Panc1 (cell line): Measurements from ENCODE around the gene CYP2F1. TPM values are rescaled to one million over a fixed set of nuclear protein-coding genes. Genes with fewer than 3 reads are reported as not detected.

ENCODE experiments used
- ATAC-seq: fragments of 200-7000 bp; cut with Tn5 transposase; 2 replicates; pipeline ENCODE4 v1.9.1; 2020; ENCODE audit warnings: mild to moderate bottlenecking, moderate library complexity
- BruUV-seq: library from RNA; stranded (reverse); fragments of 400-500 nt; replicated peaks from 2 replicates; lab custom pipeline; 2021; lab: Mats Ljungman, UMichigan
- CTCF ChIA-PET: fragments of 300-600 bp; sonication (Branson Sonifier 250); formaldehyde crosslinking; loops from one replicate; lab custom pipeline; 2022; ENCODE audit warnings: antibody characterized with exemption; lab: Charles Lee
- POLR2A ChIA-PET: fragments of 300-600 bp; sonication (Branson Sonifier 250); formaldehyde crosslinking; loops from one replicate; lab custom pipeline; 2022; ENCODE audit warnings: antibody characterized with exemption; lab: Charles Lee
- DNase-seq: peaks from one replicate; pipeline ENCODE4 v3.0.0-alpha.2; 2010; ENCODE audit warnings: low read depth, low spot score
- H3K27ac ChIP-seq: 2 replicates; pipeline ENCODE4 v1.5.1; 2011; ENCODE audit warnings: mild to moderate bottlenecking, low read length, inconsistent platforms
- H3K27me3 ChIP-seq: fragments of 200-500 bp; sonication (Bioruptor generic); 2 replicates; pipeline ENCODE4 v1.6.0; 2014; ENCODE audit warnings: low read length, inconsistent platforms; ENCODE audit not compliant: control insufficient read depth, insufficient read depth
- H3K36me3 ChIP-seq: fragments of 200-500 bp; sonication (Bioruptor generic); 2 replicates; pipeline ENCODE4 v1.5.1; 2014; ENCODE audit warnings: inconsistent platforms, mild to moderate bottlenecking, low read length, moderate library complexity; ENCODE audit not compliant: control insufficient read depth, insufficient read depth
- H3K4me1 ChIP-seq: 2 replicates; pipeline ENCODE4 v1.5.1; 2011; ENCODE audit warnings: inconsistent platforms, mild to moderate bottlenecking, low read length, moderate library complexity; ENCODE audit not compliant: control insufficient read depth, insufficient read depth
- H3K4me3 ChIP-seq, 2 experiments: 2 replicates each; pipeline ENCODE4 v1.5.1; 2011 to 2012; ENCODE audit warnings: low read depth in 2 of 2, low read length in 2 of 2, mild to moderate bottlenecking in 2 of 2, inconsistent platforms in 1 of 2, moderate library complexity in 1 of 2
- H3K9me3 ChIP-seq: fragments of 200-500 bp; sonication (Bioruptor generic); 2 replicates; pipeline ENCODE4 v1.5.1; 2014; ENCODE audit warnings: low read depth, mild to moderate bottlenecking, inconsistent platforms, low read length, moderate library complexity; ENCODE audit not compliant: control insufficient read depth, insufficient read depth
- SIN3A ChIP-seq: IDR thresholded peaks from 2 replicates; pipeline ENCODE4 v1.6.1; 2012; ENCODE audit warnings: low read depth, mild to moderate bottlenecking, low read length, moderate library complexity, borderline replicate concordance; ENCODE audit not compliant: insufficient read depth
- TCF7L2 ChIP-seq: IDR thresholded peaks from 2 replicates; pipeline ENCODE4 v1.6.1; 2011; ENCODE audit warnings: mild to moderate bottlenecking, low read depth, low read length, inconsistent platforms
- in situ Hi-C: cut with HindIII; loops from 2 replicates; pipeline ENCODE4 v1.10.0; 2016; ENCODE audit warnings: low sequenced_read_pairs, low pct_unique_long_range_greater_than_20kb
- intact Hi-C: fragments of 100-400 bp; cut with micrococcal nuclease; formaldehyde crosslinking; loops from one replicate; pipeline ENCODE4 v1.10.0; 2022; ENCODE audit not compliant: unreplicated experiment
- total RNA-seq: library from RNA; stranded (reverse); gene quantifications from one replicate; pipeline ENCODE4 v1.2.1, GENCODE V29; 2021; ENCODE audit not compliant: unreplicated experiment

CYP2F1 gene
- total RNA-seq, 1 experiment from 2014 or later, result not detected

DNA sequence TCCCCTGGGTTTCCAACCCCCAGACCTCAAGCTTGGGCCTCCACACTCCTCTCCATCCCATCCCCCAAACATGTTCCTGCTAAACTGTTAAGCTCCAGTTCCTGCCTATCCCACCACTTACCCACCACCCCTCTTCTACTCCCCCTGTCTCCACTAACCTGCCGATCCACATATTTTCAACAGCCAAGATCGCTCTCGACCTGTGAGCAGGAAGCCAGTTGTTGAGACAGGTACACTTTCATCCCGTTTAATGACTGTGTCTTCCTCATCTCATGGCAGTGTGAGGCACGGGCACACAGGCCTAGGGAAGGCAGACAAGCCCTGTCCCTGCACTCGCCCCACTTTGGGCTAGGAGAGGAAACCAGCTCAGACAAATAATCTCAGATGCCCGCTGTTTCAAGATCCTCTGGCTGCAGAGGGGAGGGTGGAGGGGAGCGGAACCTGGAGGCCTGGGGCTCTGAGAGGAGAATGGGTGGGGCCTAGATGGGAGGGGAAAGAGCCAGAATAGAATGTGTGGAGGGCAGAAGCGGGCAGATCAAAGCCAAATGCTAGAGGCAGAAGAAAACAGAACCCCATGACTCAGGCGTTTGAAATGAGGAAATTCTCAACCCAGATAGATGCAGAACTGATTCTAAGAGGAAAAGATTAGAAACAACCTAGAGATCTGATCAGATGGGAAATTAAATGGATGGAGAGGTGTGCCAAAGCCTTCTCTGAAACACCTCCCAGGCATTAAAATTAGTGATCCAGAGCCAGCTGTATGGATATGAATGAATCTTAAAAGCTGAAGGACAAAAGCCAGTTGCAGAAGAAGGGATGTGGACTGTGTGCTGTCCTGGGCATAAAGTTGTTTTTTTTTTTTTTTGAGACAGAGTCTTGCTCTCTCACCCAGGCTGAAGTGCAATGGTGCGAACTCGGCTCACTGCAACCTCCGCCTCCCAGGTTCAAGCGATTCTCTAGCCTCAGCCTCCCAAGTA, 61.9 kb downstream of the CYP2F1 start:
- ChIA-PET CTCF (interaction anchor here (0.5 kb wide), 1 partner anchor 63 kb away, joined by 6 read pairs; no protein-coding TSS in a partner anchor), POLR2A (interaction anchor here (0.7 kb wide), 1 partner anchor 16 kb away, joined by 9 read pairs; no protein-coding TSS in a partner anchor)
- no peaks in the 10 kb centered on the region for H3K27me3 ChIP-seq
- intact Hi-C loops, result no loop called here
- no peak overlapping the region for H3K4me3 ChIP-seq
- H3K27ac ChIP-seq, result no peak overlapping the region
- DNase-seq (no peak), ATAC-seq (peak; percentile 85)
- TF ChIP-seq SIN3A (no peak), TCF7L2 (peak; percentile 90)
- in situ Hi-C loops, result no loop called here
- no peaks in the 10 kb centered on the region for H3K9me3 ChIP-seq
- peaks cover 6% of the 10 kb centered on the region; the same call in 1 of the 2 replicates for H3K4me1 ChIP-seq
- no peaks in the 10 kb centered on the region for H3K36me3 ChIP-seq
- BruUV-seq, result no TSS peak

Other genes with a start within 250 kb of the CYP2F1 start
- gene CYP2A7, start 232.2 kb upstream of the CYP2F1 start, total RNA-seq, result not detected
- 0.26 TPM for gene CYP2B6, start 123.2 kb upstream of the CYP2F1 start, total RNA-seq
- not detected for gene CYP2A13, start 26.0 kb upstream of the CYP2F1 start, total RNA-seq
- 8.5 TPM for gene CYP2S1, start 78.8 kb downstream of the CYP2F1 start, total RNA-seq
- gene AXL, start 104.8 kb downstream of the CYP2F1 start, total RNA-seq, result 128 TPM
- 183 TPM for gene HNRNPUL1, start 149.9 kb downstream of the CYP2F1 start, total RNA-seq
- 25.5 TPM for gene CCDC97, start 195.7 kb downstream of the CYP2F1 start, total RNA-seq
- 42.6 TPM for gene TGFB1, start 239.5 kb downstream of the CYP2F1 start, total RNA-seq
- 7.1 TPM for gene B9D2, start 249.7 kb downstream of the CYP2F1 start, total RNA-seq